Measurements from ENCODE around the gene MRPS10. TPM values are rescaled to one million over a fixed set of nuclear protein-coding genes. Genes with fewer than 3 reads are reported as not detected.

Gene MRPS10
- 10 to 100 TPM; 49.7 to 54.1 (median 52.1) TPM for total RNA-seq

DNA sequence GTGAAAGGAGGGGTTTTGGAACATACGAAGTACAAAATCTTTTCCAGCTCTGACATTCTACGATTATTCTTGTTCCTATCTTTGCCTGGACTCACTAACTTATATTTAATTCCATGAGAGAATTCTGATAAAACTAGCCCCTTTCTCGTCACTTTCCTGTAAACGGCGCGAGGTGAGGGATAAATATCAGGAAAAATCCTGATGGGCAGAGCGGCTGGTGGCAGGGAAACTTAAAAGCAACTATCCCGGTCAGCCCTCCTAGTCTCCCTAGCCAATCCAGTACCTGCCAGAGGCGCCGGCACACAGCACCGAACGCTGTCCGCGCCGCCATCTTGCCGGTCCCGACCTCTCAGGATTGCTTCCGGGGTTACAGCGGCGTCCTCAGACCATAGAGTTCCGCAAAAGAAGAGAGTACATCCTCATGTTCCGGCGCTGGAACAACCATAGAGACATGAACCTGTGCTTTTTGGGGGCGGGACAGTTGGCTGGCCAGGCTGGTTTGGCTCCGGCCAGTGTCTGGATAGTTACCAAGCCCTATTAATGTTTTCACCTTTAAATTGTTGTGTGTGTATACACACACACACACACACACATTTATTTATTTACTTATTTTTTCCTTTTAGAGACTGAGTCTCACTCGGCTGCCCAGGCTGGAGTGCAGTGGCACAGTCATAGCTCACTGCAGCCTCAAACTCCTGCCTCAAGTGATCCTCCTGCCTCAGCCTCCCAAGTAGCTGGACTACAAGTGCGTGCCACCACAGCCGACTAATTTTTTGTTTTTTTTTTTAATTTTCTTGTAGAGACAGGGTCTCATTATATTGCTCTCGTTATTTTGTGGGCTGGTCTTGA lies at the start of gene MRPS10:
MRPS10 (minus strand) TSS at position 343 of the 849 bp plus-strand sequence; CDS start at position 331, 12 bp downstream.
- no peaks in the 10 kb centered on the region for H3K9me3 Mint-ChIP-seq
- H3K36me3 Mint-ChIP-seq (ENCODE audit: insufficient read depth): peaks cover 12% of the 10 kb centered on the region
- peak; percentile 100 for ATAC-seq
- peak; percentile 85 for DNase-seq
- H3K4me3 Mint-ChIP-seq: peak within 1 kb of the TSS; percentile 97
- peaks cover 22% of the 10 kb centered on the region for H3K4me1 Mint-ChIP-seq (ENCODE audit: low read depth)
- no peaks in the 10 kb centered on the region for H3K27me3 Mint-ChIP-seq (ENCODE audit: low read depth)

DNA sequence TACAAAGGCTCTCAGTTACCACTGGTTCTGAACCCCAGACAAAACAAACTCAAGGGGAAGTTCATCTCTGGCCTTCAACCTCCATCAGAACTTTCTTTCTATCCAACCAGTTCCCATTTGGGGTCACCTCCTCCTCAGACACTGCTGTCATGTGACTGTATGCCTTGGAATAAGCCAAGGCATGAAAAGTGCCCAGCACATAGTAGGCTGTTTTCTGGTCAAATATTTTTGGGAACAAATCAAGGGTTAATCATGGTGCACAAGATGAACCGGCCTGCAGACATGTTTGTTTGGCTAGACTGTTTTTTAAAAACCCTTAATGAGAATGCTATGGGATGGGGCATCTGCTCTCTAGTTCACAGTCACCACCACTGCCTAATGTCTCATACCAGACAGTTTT lies 48.9 kb upstream of the MRPS10 start:
- H3K27me3 Mint-ChIP-seq (ENCODE audit: low read depth): no peaks in the 10 kb centered on the region
- H3K36me3 Mint-ChIP-seq (ENCODE audit: insufficient read depth): peaks cover 20% of the 10 kb centered on the region
- no peak for ATAC-seq
- H3K4me3 Mint-ChIP-seq: no peak overlapping the region
- H3K9me3 Mint-ChIP-seq: no peaks in the 10 kb centered on the region
- peaks cover 5% of the 10 kb centered on the region for H3K4me1 Mint-ChIP-seq (ENCODE audit: low read depth)
- no peak for DNase-seq

DNA sequence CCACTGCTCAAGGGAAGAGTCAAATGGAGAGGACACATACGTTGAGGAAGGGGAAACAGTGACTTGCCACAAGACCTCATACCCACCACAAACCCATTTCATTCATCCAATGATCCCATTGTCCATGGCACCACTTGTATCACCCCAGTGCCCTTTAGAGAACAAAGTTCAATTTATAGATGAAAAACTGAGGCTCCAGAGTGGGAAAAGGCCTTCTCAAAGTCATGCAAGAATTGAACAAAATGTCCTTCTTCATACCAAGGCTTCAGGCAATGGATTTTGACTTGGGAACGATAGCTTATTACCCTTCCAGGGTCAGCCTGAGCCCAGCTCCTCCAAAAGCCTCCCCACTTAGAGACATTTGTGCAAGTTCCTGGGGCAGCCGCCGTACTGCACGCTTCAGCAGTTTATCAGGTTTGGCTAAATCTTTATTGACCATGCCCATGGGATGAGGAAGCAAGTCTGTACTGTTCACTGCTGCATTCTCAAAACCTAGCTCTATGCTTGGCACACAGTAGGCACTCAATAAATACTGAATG lies 47.3 kb upstream of the MRPS10 start:
- no peaks in the 10 kb centered on the region for H3K27me3 Mint-ChIP-seq (ENCODE audit: low read depth)
- H3K4me3 Mint-ChIP-seq: no peak overlapping the region
- peaks cover 10% of the 10 kb centered on the region for H3K4me1 Mint-ChIP-seq (ENCODE audit: low read depth)
- H3K36me3 Mint-ChIP-seq (ENCODE audit: insufficient read depth): peaks cover 20% of the 10 kb centered on the region
- DNase-seq (no peak), ATAC-seq (no peak)
- no peaks in the 10 kb centered on the region for H3K9me3 Mint-ChIP-seq

DNA sequence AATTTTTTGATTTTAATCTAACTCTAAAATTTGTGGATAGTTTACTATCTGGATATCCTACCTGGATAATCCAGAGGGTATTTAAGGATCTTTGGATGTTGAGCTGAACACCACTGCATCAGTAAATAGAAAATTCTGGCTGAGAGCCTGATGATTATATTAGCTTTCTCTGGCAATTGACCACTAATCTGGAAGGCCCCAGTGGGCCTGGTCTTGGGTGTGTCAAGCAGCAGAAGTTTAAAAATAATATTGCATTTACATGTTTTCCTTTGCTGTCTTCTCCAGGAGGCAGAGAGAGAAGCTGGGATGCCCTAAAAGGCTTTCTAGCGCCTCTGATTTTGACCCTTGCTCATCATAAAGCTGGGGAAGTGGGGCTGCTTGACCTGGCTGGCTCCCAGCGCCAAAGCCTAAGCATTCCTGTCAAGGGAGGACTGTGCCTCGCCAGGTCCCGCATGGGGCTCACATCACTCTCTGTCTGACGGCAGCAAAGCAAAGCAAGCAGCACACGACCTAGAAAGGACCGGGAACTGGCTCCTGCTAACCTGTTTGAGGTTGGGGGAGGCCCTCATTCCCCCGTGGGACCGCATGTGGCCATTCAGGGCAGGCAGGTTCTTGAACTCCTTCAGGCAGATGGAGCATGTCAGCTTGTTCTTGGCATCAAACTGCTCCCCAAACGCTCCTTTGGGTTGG lies 46.6 kb upstream of the MRPS10 start:
- ATAC-seq (no peak), DNase-seq (no peak)
- H3K4me3 Mint-ChIP-seq: no peak overlapping the region
- peaks cover 5% of the 10 kb centered on the region for H3K4me1 Mint-ChIP-seq (ENCODE audit: low read depth)
- H3K27me3 Mint-ChIP-seq (ENCODE audit: low read depth): no peaks in the 10 kb centered on the region
- H3K36me3 Mint-ChIP-seq (ENCODE audit: insufficient read depth): peaks cover 15% of the 10 kb centered on the region
- H3K9me3 Mint-ChIP-seq: no peaks in the 10 kb centered on the region

DNA sequence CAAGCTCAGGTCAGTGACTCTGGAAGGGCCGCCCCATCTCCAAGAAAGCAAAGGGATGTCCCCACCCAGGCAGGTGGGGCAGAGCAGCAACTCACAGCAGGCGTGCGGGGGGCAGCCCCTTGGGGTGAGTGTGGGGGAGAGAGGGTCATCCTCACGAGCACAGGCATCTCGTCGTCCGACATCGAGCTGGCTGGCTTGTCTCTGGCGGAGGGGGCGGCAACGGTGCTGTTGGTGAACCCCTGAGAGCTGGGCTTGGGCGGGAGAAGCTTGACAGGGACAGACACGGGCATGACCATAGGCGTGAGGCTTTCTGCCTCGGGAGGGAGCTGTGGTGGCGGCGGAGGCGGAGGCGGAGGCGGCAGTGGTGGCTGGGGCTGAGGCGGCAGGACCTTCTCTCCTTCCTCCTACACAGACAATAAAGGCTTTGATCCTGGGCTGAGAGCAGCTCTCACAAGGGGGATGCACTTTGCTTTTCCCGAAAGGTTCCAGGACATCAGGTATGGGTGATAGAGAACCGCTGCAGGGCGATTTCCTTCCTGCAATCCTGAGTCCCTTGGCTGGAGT lies 45.6 kb upstream of the MRPS10 start:
- ATAC-seq (no peak), DNase-seq (no peak)
- H3K36me3 Mint-ChIP-seq (ENCODE audit: insufficient read depth): peaks cover 11% of the 10 kb centered on the region
- no peak overlapping the region for H3K4me3 Mint-ChIP-seq
- H3K27me3 Mint-ChIP-seq (ENCODE audit: low read depth): no peaks in the 10 kb centered on the region
- peaks cover 4% of the 10 kb centered on the region for H3K4me1 Mint-ChIP-seq (ENCODE audit: low read depth)
- no peaks in the 10 kb centered on the region for H3K9me3 Mint-ChIP-seq

DNA sequence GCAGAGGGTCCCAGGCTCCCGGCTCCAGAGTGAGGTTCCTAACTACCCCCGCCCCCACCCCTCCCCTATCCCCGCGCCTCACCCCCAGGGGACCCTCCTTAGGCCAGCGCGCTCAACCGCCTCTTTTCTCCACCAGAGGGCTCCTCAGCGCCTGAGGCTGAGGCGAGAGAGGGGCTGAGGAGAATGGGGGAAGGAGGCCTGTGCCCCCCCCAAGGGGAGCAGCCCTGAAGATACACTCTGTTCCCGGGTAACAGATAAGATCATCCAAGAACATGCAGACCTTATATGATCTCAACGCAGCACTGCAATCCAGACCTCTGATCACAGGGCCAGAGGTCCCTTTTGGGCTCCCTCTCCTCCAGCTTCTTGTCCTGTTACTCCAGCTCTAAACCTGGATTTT lies 43.3 kb upstream of the MRPS10 start:
- no peaks in the 10 kb centered on the region for H3K27me3 Mint-ChIP-seq (ENCODE audit: low read depth)
- DNase-seq (peak; percentile 38), ATAC-seq (peak; percentile 76 to 77)
- H3K4me3 Mint-ChIP-seq: no peak overlapping the region
- peaks cover 14% of the 10 kb centered on the region for H3K36me3 Mint-ChIP-seq (ENCODE audit: insufficient read depth)
- H3K9me3 Mint-ChIP-seq: no peaks in the 10 kb centered on the region
- peaks cover 4% of the 10 kb centered on the region for H3K4me1 Mint-ChIP-seq (ENCODE audit: low read depth)

DNA sequence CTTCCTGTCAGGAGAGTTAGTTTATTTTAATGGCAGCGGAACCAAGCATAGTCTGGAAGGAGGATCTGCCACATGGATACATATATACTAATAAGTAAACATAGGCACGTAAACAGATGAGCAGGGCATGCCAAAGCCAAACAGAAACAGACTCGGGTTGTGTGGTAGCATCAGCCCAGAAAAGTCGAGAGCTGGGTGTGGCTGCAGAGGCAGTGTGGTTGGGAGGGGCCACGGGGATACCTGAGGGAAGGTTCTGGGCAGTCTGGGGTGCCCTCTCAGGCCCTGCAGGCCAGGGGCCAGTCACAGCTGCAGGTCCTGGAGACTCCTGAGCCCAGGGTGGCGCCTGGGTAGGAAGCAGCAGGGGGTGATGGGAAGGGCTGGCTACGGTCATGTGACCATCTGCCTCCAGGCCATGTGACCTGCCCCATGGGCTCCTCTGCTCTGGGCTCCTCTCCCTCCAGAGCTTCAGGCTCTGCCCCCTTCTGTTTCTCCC lies 42.8 kb upstream of the MRPS10 start:
- no peak for DNase-seq
- Mint-ChIP-seq H3K4me3 (no peak overlapping the region), H3K36me3 (ENCODE audit: insufficient read depth) (peaks cover 14% of the 10 kb centered on the region), H3K4me1 (ENCODE audit: low read depth) (peaks cover 4% of the 10 kb centered on the region), H3K9me3 (no peaks in the 10 kb centered on the region), H3K27me3 (ENCODE audit: low read depth) (no peaks in the 10 kb centered on the region)
- peak; percentile 14 to 48 for ATAC-seq

DNA sequence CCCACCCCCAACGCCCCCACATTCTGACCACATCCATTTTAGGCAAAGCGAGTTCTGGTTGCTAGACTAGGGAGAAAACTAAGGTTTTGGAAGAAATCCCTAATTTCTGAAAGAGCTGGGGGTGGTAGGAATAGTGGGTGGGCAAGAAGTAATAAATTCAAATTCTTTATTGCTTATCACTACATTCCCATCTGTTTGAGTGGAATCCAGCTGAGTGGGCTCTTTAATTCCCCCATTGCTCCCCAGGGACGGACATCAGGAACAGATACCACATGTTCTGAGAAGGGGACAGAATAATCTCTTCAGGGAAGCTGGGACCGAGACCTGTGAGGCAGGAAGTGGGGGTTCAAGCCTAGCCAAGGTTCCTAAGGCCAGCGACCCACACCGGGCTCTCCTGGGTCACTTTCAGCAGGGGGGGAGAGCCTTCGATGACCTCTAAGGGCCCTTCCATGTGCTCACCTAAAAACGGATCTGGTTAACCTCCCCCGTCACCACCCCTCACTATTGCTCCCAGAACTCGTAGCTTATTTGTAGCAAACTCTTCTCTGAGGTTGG lies 42.3 kb upstream of the MRPS10 start:
- Mint-ChIP-seq H3K4me1 (ENCODE audit: low read depth) (peaks cover 4% of the 10 kb centered on the region), H3K36me3 (ENCODE audit: insufficient read depth) (peaks cover 16% of the 10 kb centered on the region), H3K27me3 (ENCODE audit: low read depth) (no peaks in the 10 kb centered on the region), H3K4me3 (no peak overlapping the region), H3K9me3 (no peaks in the 10 kb centered on the region)
- ATAC-seq (no peak), DNase-seq (no peak)

DNA sequence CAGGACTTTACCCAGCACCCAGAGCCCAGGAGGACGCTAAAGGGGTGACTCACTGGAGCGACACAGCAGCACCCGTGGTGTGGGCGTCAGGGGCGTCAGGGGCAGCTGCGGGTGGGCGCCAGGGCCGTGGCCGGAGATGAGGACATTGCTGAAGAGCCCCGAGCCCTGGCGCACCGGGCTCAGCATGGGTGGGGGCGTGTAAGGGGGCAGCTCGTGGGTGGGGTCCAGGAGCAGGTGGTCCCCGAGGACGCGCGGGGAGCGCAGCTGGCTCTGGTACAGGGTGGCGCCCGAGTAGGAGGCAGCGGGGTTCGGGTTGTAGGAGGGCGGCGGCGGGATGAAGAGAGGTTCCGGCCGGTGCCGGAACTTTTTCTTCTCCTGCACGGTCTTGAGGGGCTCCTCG lies 41.6 kb upstream of the MRPS10 start:
- Mint-ChIP-seq H3K9me3 (no peaks in the 10 kb centered on the region), H3K4me1 (ENCODE audit: low read depth) (peaks cover 4% of the 10 kb centered on the region), H3K36me3 (ENCODE audit: insufficient read depth) (peaks cover 20% of the 10 kb centered on the region), H3K27me3 (ENCODE audit: low read depth) (no peaks in the 10 kb centered on the region), H3K4me3 (no peak overlapping the region)
- DNase-seq (no peak), ATAC-seq (no peak)

DNA sequence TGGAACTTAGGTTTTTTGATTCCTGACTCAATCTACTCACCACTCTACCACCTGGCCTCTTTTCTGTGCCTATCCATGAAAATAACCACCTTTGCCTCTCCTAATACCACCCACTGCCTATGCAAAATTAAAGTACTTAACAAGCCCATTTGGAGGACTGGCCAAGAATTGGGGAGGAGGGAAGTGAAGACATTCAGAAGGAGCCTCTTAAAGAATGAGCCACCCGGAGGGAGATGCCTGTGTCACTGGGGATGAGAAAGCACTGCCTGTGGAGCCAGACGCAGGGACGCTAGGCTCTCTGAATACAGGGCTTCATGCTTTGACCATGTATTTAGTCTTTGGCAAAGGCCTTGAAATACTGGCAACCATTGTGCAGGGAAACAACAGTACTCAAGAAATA lies 40.0 kb upstream of the MRPS10 start:
- no peaks in the 10 kb centered on the region for H3K27me3 Mint-ChIP-seq (ENCODE audit: low read depth)
- H3K9me3 Mint-ChIP-seq: no peaks in the 10 kb centered on the region
- H3K4me1 Mint-ChIP-seq (ENCODE audit: low read depth): peaks cover 4% of the 10 kb centered on the region
- ATAC-seq (no peak), DNase-seq (no peak)
- no peak overlapping the region for H3K4me3 Mint-ChIP-seq
- peaks cover 28% of the 10 kb centered on the region for H3K36me3 Mint-ChIP-seq (ENCODE audit: insufficient read depth)

DNA sequence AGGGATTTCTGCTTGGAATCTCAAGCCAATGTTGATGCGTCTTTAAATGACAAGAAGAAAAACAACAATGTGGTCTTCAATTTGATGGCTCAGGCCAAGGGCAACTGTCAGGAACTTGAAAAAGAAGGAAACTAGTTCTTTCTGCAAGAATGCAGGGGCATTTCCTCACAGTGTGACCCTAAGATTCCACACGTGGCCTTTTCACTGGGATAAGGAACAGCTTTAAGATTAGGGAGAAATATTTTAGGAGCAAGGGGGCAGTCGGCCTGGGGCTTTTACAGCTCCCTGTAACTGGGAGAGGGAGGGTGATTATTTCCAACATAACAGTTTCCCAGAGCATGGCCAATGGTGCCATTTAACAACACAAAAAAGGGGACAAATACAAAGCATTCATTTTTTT lies 39.4 kb upstream of the MRPS10 start:
- H3K4me1 Mint-ChIP-seq (ENCODE audit: low read depth): peaks cover 4% of the 10 kb centered on the region
- H3K36me3 Mint-ChIP-seq (ENCODE audit: insufficient read depth): peaks cover 29% of the 10 kb centered on the region
- ATAC-seq (no peak), DNase-seq (no peak)
- no peaks in the 10 kb centered on the region for H3K27me3 Mint-ChIP-seq (ENCODE audit: low read depth)
- H3K9me3 Mint-ChIP-seq: no peaks in the 10 kb centered on the region
- H3K4me3 Mint-ChIP-seq: no peak overlapping the region

DNA sequence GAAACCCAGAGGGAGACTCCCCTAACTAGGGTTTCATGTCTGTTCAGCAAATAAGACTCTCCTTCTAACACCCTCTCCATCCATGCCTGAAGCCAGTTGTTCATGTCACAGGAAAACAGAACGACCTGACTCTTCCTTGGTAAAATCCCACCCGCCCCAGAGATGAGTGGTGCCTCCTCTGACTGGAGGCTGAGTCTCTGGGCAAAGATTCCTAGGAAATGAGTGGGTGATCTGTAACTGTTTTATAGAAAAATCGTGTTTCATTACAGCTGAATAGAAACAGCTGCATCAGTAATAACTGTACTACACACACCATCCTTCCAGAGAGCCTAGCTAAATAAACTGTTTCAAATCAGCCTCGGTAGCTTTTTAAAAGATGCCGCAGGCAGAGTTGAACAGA lies 37.4 kb upstream of the MRPS10 start:
- DNase-seq (no peak), ATAC-seq (no peak)
- H3K4me1 Mint-ChIP-seq (ENCODE audit: low read depth): no peaks in the 10 kb centered on the region
- peaks cover 33% of the 10 kb centered on the region for H3K36me3 Mint-ChIP-seq (ENCODE audit: insufficient read depth)
- no peak overlapping the region for H3K4me3 Mint-ChIP-seq
- no peaks in the 10 kb centered on the region for H3K9me3 Mint-ChIP-seq
- H3K27me3 Mint-ChIP-seq (ENCODE audit: low read depth): no peaks in the 10 kb centered on the region

DNA sequence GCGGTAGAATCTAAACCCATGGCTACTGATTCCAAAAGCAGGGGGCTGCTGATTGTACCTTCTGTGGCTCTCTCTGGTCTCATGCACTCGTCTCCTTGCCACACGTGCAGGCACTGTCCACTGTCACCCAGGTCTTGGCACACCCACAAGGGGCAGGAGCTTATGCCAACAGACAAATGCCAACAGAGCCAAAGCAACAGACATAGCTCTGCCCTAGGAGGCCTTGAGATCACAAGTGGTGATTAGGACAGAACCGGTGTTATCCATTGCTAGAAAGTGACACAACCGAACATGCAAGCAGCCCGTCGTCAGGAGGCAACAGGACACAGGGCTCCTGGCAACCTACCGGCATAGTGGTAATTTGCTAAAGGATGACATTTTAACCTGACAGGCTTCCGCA lies 36.8 kb upstream of the MRPS10 start:
- H3K4me3 Mint-ChIP-seq: no peak overlapping the region
- H3K4me1 Mint-ChIP-seq (ENCODE audit: low read depth): no peaks in the 10 kb centered on the region
- ATAC-seq: no peak
- no peaks in the 10 kb centered on the region for H3K9me3 Mint-ChIP-seq
- peaks cover 33% of the 10 kb centered on the region for H3K36me3 Mint-ChIP-seq (ENCODE audit: insufficient read depth)
- no peaks in the 10 kb centered on the region for H3K27me3 Mint-ChIP-seq (ENCODE audit: low read depth)
- DNase-seq: no peak

DNA sequence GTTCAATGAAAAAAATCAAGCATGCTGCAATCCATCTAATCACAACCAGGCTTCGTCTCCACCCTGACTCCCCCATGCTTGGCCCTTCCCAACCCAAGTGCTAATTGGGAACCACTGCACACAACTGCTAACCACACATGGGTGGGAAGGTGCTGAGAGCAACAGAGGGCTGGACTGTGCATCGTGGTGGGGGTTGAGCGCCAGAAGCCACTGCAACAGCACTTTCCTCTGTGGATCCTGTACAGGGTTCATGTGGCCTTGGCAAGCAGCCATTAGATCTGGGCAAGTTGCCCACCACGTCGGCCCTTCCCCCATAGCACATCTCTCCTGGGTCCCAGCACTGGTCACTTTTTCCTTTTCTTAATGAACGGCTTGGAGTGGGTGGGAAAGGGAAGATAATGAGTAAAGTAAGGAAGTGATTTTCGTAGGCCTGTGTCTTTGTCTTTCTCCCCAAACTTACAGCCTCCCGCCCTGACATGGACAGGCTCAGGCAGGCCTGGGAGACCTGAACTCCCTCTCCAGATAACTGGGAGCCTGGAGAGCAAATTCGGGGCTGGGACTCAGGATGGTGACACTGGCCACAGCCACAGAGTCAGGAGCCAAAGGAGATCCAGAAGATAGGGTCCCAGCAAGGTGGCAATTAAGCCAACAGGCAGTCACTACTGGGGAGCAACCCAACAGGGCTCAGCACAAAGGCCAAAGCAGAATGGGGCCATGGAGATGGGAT lies 34.4 kb upstream of the MRPS10 start:
- ATAC-seq (no peak), DNase-seq (no peak)
- Mint-ChIP-seq H3K9me3 (no peaks in the 10 kb centered on the region), H3K36me3 (ENCODE audit: insufficient read depth) (peaks cover 32% of the 10 kb centered on the region), H3K27me3 (ENCODE audit: low read depth) (no peaks in the 10 kb centered on the region), H3K4me1 (ENCODE audit: low read depth) (no peaks in the 10 kb centered on the region), H3K4me3 (no peak overlapping the region)

All from activated T-cell treated with anti-CD3 and anti-CD28 coated beads, Interleukin-2, amount 50 U/mL, for 4 hours (primary cell).